K562 (cell line): ENCODE results near the gene IDH2. TPM values are rescaled to one million over a fixed set of nuclear protein-coding genes. Genes with fewer than 3 reads are reported as not detected.
A peak's percentile ranks its signal among the peaks of the same experiment; 100 is the strongest.

Source experiments
- CHD2 ChIP-seq: IDR thresholded peaks from 2 replicates; pipeline ENCODE4 v1.6.1; 2011; ENCODE audit warnings: low read depth, low read length
- FOSL1 ChIP-seq: fragments of 200-800 bp; sonication (Bioruptor generic); conservative IDR thresholded peaks from 2 replicates; pipeline ENCODE4 v1.6.1; 2016; ENCODE audit warnings: missing genetic modification characterization, missing compliant biosample characterization
- HDAC1 ChIP-seq, 2 experiments: fragments of 450-650 bp; IDR thresholded peaks; 2 replicates each; pipeline ENCODE4 v1.6.1; 2016 to 2017; ENCODE audit warnings: inconsistent platforms in 1 of 2, mild to moderate bottlenecking in 1 of 2, moderate library complexity in 1 of 2
- HDAC8 ChIP-seq: fragments of 450-650 bp; IDR thresholded peaks from 2 replicates; pipeline ENCODE4 v1.6.1; 2016; ENCODE audit warnings: mild to moderate bottlenecking, missing genetic modification characterization, moderate library complexity, missing compliant biosample characterization
- MAFF ChIP-seq: IDR thresholded peaks from 2 replicates; pipeline ENCODE4 v1.6.1; 2012; ENCODE audit warnings: low read length, improper control_type of control experiment
- NCOR1 ChIP-seq: fragments of 450-650 bp; IDR thresholded peaks from 2 replicates; pipeline ENCODE4 v1.6.1; 2016; ENCODE audit warnings: mild to moderate bottlenecking, moderate library complexity
- NFE2L1 ChIP-seq: fragments of 450-650 bp; IDR thresholded peaks from 2 replicates; pipeline ENCODE4 v1.6.1; 2016; ENCODE audit warnings: missing genetic modification characterization, low read depth, mild to moderate bottlenecking, missing compliant biosample characterization, moderate library complexity, borderline replicate concordance
- NR4A1 ChIP-seq, 2 experiments: fragments of 250-450 bp in 1 of 2; fragments of 450-650 bp in 1 of 2; sonication (Bioruptor Pico) in 1 of 2; IDR thresholded peaks; 2 replicates each; pipeline versions ENCODE4 v1.4.0 to v1.6.1; 2016 to 2020; ENCODE audit warnings: mild to moderate bottlenecking in 2 of 2, missing compliant biosample characterization in 1 of 2, missing genetic modification characterization in 1 of 2, moderate library complexity in 1 of 2
- PTTG1 ChIP-seq: fragments of 450-650 bp; IDR thresholded peaks from 2 replicates; pipeline ENCODE4 v1.6.1; 2016; ENCODE audit warnings: low read depth, mild to moderate bottlenecking, missing genetic modification characterization, missing compliant biosample characterization
- ZNF707 ChIP-seq: fragments of 250-450 bp; sonication (Bioruptor Pico); conservative IDR thresholded peaks from 2 replicates; pipeline ENCODE4 v1.8.0; 2022; ENCODE audit warnings: inconsistent platforms, mild to moderate bottlenecking, moderate library complexity
- polyA plus RNA-seq, 8 experiments: library from polyadenylated mRNA; depleted of rRNA in 4 of 8; stranded (reverse) in 5 of 8; unstranded in 3 of 8; fragments of >200 nt; fragmentation: Nextera tagmentation in 2 of 8; fragmentation: Illumina TruSeq in 1 of 8; extraction: Ambion mirVana in 2 of 8; extraction: Trizol in 1 of 8; gene quantifications; 2 replicates each; pipeline versions ENCODE4 v1.2.1 to v1.2.3, GENCODE V29; 2011 to 2014; ENCODE audit warnings: inconsistent platforms in 1 of 8, missing spikeins in 1 of 8
- total RNA-seq, 7 experiments: library from RNA; depleted of rRNA in 6 of 7; stranded (reverse); fragments of >200 nt in 6 of 7; fragmentation: Illumina TruSeq in 2 of 7; extraction: Trizol in 2 of 7; gene quantifications; 2 replicates each; pipeline versions ENCODE4 v1.2.1 to v1.2.3, GENCODE V29; 2011 to 2021; ENCODE audit warnings: low replicate concordance in 1 of 7
- TF ChIP-seq, protein P1 (sequence below), 2 experiments: fragments of 450-650 bp; IDR thresholded peaks; 2 replicates each; pipeline ENCODE4 v1.6.1; 2016
- TF ChIP-seq, protein P2 (sequence below): fragments of 200-800 bp; sonication (Bioruptor generic); IDR thresholded peaks from 2 replicates; pipeline ENCODE4 v1.6.1; 2016; ENCODE audit warnings: missing genetic modification characterization, missing compliant biosample characterization
- TF ChIP-seq, protein P3 (sequence below): fragments of 450-650 bp; IDR thresholded peaks from 2 replicates; pipeline ENCODE4 v1.6.1; 2016
- TF ChIP-seq, protein P4 (sequence below): sonication (generic); formaldehyde crosslinking; IDR thresholded peaks from 2 replicates; pipeline ENCODE4 v1.8.0; 2022; ENCODE audit warnings: mild to moderate bottlenecking, missing genetic modification reagents

Gene IDH2
- total and polyA plus RNA-seq, 9 of the 15 experiments (the other 6 are each of a cell fraction or from before 2014, with no cell fraction given), result 0.70 to 99.9 (median 59.2) TPM

DNA sequence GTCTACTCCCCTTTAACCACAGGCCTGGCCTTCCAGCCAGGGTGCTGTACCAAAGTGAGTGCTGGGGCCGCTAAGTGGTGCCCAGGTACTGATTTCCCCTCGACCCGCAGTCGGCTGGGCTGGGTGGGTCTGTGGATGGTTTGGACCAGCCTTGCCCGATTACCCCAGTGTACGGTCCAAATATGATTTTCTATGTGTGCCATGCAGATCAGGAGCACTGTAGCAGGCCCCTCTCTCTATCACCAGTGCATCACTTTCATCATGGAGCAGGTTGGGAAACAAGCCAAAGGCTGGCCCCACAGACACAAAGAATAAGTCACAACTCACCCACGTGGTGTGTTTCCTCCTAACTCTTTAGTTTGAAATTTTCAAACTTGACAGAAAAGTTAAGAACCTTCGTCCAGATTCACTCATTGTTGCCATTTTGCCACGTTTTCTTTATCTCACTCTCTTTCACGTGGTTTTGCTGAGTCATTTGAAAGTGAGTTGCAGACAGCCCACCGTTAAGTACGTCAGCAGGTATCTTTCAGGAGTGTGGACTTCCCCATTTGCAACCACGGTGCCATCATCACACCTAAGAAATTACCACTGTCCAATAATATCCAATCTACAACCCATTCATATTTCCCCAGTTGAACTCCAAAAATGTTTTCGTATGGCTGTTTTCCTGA is 64.2 kb downstream of the IDH2 start (continued):
- TF ChIP-seq, protein P1, sequence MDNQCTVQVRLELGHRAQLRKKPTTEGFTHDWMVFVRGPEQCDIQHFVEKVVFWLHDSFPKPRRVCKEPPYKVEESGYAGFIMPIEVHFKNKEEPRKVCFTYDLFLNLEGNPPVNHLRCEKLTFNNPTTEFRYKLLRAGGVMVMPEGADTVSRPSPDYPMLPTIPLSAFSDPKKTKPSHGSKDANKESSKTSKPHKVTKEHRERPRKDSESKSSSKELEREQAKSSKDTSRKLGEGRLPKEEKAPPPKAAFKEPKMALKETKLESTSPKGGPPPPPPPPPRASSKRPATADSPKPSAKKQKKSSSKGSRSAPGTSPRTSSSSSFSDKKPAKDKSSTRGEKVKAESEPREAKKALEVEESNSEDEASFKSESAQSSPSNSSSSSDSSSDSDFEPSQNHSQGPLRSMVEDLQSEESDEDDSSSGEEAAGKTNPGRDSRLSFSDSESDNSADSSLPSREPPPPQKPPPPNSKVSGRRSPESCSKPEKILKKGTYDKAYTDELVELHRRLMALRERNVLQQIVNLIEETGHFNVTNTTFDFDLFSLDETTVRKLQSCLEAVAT (IDR thresholded peaks at IDR 0.05), result no peak
- TF ChIP-seq NR4A1 (CRISPR knock-in tag; IDR thresholded peaks at IDR 0.05) (no peak), NR4A1 (tag; IDR thresholded peaks at IDR 0.05) (peak; percentile 42), PTTG1 (tag) (peak; percentile 60), NFE2L1 (tag) (peak; percentile 90), HDAC8 (peak; percentile 63; the same call in 1 of the 2 replicates), MAFF (peak; percentile 98), CHD2 (no peak), HDAC1 (IDR thresholded peaks at IDR 0.05) (peak in 1 of 2 experiments; percentile 41; a peak in 1 of 4 replicates), FOSL1 (tag) (peak; percentile 83), NCOR1 (peak; percentile 18; the same call in 1 of the 2 replicates), ZNF707 (CRISPR knock-in tag) (no peak)
- TF ChIP-seq, protein P2, sequence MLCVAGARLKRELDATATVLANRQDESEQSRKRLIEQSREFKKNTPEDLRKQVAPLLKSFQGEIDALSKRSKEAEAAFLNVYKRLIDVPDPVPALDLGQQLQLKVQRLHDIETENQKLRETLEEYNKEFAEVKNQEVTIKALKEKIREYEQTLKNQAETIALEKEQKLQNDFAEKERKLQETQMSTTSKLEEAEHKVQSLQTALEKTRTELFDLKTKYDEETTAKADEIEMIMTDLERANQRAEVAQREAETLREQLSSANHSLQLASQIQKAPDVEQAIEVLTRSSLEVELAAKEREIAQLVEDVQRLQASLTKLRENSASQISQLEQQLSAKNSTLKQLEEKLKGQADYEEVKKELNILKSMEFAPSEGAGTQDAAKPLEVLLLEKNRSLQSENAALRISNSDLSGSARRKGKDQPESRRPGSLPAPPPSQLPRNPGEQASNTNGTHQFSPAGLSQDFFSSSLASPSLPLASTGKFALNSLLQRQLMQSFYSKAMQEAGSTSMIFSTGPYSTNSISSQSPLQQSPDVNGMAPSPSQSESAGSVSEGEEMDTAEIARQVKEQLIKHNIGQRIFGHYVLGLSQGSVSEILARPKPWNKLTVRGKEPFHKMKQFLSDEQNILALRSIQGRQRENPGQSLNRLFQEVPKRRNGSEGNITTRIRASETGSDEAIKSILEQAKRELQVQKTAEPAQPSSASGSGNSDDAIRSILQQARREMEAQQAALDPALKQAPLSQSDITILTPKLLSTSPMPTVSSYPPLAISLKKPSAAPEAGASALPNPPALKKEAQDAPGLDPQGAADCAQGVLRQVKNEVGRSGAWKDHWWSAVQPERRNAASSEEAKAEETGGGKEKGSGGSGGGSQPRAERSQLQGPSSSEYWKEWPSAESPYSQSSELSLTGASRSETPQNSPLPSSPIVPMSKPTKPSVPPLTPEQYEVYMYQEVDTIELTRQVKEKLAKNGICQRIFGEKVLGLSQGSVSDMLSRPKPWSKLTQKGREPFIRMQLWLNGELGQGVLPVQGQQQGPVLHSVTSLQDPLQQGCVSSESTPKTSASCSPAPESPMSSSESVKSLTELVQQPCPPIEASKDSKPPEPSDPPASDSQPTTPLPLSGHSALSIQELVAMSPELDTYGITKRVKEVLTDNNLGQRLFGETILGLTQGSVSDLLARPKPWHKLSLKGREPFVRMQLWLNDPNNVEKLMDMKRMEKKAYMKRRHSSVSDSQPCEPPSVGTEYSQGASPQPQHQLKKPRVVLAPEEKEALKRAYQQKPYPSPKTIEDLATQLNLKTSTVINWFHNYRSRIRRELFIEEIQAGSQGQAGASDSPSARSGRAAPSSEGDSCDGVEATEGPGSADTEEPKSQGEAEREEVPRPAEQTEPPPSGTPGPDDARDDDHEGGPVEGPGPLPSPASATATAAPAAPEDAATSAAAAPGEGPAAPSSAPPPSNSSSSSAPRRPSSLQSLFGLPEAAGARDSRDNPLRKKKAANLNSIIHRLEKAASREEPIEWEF (CRISPR knock-in tag), result peak; percentile 75
- TF ChIP-seq, protein P3, sequence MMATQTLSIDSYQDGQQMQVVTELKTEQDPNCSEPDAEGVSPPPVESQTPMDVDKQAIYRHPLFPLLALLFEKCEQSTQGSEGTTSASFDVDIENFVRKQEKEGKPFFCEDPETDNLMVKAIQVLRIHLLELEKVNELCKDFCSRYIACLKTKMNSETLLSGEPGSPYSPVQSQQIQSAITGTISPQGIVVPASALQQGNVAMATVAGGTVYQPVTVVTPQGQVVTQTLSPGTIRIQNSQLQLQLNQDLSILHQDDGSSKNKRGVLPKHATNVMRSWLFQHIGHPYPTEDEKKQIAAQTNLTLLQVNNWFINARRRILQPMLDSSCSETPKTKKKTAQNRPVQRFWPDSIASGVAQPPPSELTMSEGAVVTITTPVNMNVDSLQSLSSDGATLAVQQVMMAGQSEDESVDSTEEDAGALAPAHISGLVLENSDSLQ, result peak; percentile 49
- TF ChIP-seq, protein P4, sequence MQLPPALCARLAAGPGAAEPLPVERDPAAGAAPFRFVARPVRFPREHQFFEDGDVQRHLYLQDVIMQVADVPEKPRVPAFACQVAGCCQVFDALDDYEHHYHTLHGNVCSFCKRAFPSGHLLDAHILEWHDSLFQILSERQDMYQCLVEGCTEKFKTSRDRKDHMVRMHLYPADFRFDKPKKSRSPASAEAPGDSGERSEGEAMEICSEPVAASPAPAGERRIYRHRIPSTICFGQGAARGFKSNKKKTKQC, result no peak
